OCI-LY7 (cell line): ENCODE data around the gene NCL. TPM values are rescaled to one million over a fixed set of nuclear protein-coding genes. Genes with fewer than 3 reads are reported as not detected.

Source experiments
- BruUV-seq: library from RNA; stranded (reverse); fragments of 400-500 nt; replicated peaks from 2 replicates; lab custom pipeline; 2021; lab: Mats Ljungman, UMichigan
- CTCF ChIA-PET: fragments of 300-600 bp; sonication (Branson Sonifier 250); formaldehyde crosslinking; loops from one replicate; lab custom pipeline; 2022; ENCODE audit warnings: antibody characterized with exemption; ENCODE audit not compliant: unreplicated experiment; lab: Charles Lee
- POLR2A ChIA-PET: fragments of 300-600 bp; sonication (Branson Sonifier 250); formaldehyde crosslinking; loops from one replicate; lab custom pipeline; 2022; ENCODE audit warnings: antibody characterized with exemption; lab: Charles Lee
- DNase-seq: peaks from one replicate; pipeline ENCODE4 v3.0.0-alpha.2; 2015; ENCODE audit warnings: low spot score
- H2AFZ ChIP-seq: fragments of 200-600 bp; sonication (generic), shearing (Covaris generic); 2 replicates; pipeline ENCODE4 v1.6.1; 2014; ENCODE audit warnings: mild to moderate bottlenecking, antibody characterized with exemption, low read length, moderate library complexity
- H3K27ac ChIP-seq: fragments of 200-600 bp; sonication (generic); 2 replicates; pipeline ENCODE4 v1.5.1; 2014; ENCODE audit warnings: mixed run types, low read depth, mild to moderate bottlenecking, moderate library complexity, low read length, inconsistent platforms; ENCODE audit not compliant: poor library complexity, severe bottlenecking
- H3K36me3 ChIP-seq: fragments of 200-600 bp; sonication (generic); 2 replicates; pipeline ENCODE4 v1.6.1; 2014; ENCODE audit warnings: mild to moderate bottlenecking, antibody characterized with exemption, low read length, moderate library complexity, mixed read lengths; ENCODE audit not compliant: insufficient read depth
- H3K4me1 ChIP-seq: fragments of 200-600 bp; sonication (generic); 2 replicates; pipeline ENCODE4 v1.5.1; 2014; ENCODE audit warnings: mild to moderate bottlenecking, low read length; ENCODE audit not compliant: insufficient read depth, poor library complexity, severe bottlenecking
- H3K4me2 ChIP-seq: fragments of 200-600 bp; sonication (generic); 2 replicates; pipeline ENCODE4 v1.6.1; 2014; ENCODE audit warnings: mild to moderate bottlenecking, low read length
- H3K4me3 ChIP-seq: fragments of 200-600 bp; sonication (generic); 2 replicates; pipeline ENCODE4 v1.5.1; 2014; ENCODE audit warnings: mild to moderate bottlenecking, low read depth, low read length; ENCODE audit not compliant: poor library complexity, severe bottlenecking
- H3K79me2 ChIP-seq: fragments of 200-600 bp; sonication (generic); 2 replicates; pipeline ENCODE4 v1.6.1; 2016; ENCODE audit warnings: low read depth, mild to moderate bottlenecking, low read length, moderate library complexity, mixed read lengths; ENCODE audit not compliant: insufficient read depth
- H3K9me2 ChIP-seq: fragments of 200-600 bp; sonication (generic); 2 replicates; pipeline ENCODE4 v1.6.1; 2016; ENCODE audit warnings: mild to moderate bottlenecking, low read length, mixed read lengths; ENCODE audit not compliant: insufficient read depth
- H3K9me3 ChIP-seq: fragments of 200-600 bp; sonication (generic); 2 replicates; pipeline ENCODE4 v1.6.1; 2014; ENCODE audit warnings: mild to moderate bottlenecking, mixed run types, low read length, mixed read lengths
- H4K20me1 ChIP-seq: fragments of 200-600 bp; sonication (generic); 2 replicates; pipeline ENCODE4 v1.6.1; 2014; ENCODE audit warnings: mild to moderate bottlenecking, antibody characterized with exemption, low read length, moderate library complexity, mixed read lengths; ENCODE audit not compliant: insufficient read depth
- EZH2phosphoT487 ChIP-seq: fragments of 200-600 bp; sonication (generic); IDR thresholded peaks from 2 replicates; pipeline ENCODE4 v1.6.1; 2018; ENCODE audit warnings: low read depth, borderline replicate concordance, mild to moderate bottlenecking, mixed run types, antibody characterized with exemption, low read length, moderate library complexity, mixed read lengths
- intact Hi-C: fragments of 100-400 bp; cut with micrococcal nuclease; formaldehyde crosslinking; loops from one replicate; pipeline ENCODE4 v1.10.0; 2022; ENCODE audit not compliant: unreplicated experiment
- total RNA-seq, 2 experiments: library from RNA; depleted of rRNA in 1 of 2; stranded (reverse); fragments of >200 nt in 1 of 2; shearing (Covaris generic) in 1 of 2; gene quantifications; 2 replicates each; pipeline ENCODE4 v1.2.3, GENCODE V29; 2014 to 2022
- TF ChIP-seq, protein P1 (sequence below): fragments of 200-600 bp; sonication (generic); conservative IDR thresholded peaks from 2 replicates; pipeline ENCODE4 v1.5.1; 2014; ENCODE audit warnings: mild to moderate bottlenecking, antibody characterized with exemption, low read length, moderate library complexity, mixed read lengths

Gene NCL
- total RNA-seq, 2 experiments from 2014 or later = 255 to 1,007 TPM

DNA sequence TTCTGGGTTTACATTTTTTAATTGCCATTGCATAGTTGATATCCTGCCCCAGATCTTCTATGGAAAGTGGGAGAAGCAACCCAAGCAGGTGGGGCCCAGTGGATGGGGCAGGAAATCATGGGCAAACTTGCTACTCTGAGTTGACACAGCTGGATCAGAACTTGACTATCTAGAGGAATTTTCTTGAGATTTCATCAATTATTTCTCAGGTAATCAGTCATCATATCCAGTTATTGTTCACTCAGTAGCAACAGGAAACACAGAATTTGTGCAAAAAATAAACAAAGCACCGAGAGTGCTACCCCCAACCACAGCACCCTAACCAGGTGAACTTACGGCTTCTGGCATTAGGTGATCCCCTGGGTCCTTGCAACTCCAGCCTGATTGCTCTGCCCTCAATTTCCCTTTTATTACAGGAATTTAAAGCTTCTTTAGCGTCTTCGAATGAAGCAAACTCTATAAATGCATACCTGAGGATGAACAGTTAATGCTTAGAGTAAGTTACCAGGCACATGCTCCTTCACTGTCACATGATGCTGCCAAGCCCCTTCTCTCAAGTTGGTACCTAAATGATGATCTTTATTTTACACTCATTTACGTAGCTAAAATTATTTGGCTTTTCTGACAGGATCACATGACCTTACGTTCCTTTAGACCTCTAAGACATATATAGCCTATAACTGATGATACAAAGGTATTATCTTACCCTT, 7.8 kb downstream of the NCL start:
- ChIA-PET CTCF (interaction anchor here (1.0 kb wide), 1 partner anchor 26 kb away, joined by 4 read pairs; no protein-coding TSS in a partner anchor), POLR2A (interaction anchor here (1.2 kb wide), 1 partner anchor 8 kb away, joined by 6 read pairs; the partner anchor contains the start of gene NCL)
- Histone ChIP-seq H3K4me3 (no peak overlapping the region), H3K4me2 (no peak overlapping the region), H3K4me1 (peaks cover 5% of the 10 kb centered on the region), H4K20me1 (peaks cover 53% of the 10 kb centered on the region), H2AFZ (no peak overlapping the region), H3K27ac (no peak overlapping the region), H3K36me3 (peaks cover 100% of the 10 kb centered on the region), H3K9me3 (no peaks in the 10 kb centered on the region), H3K9me2 (no peaks in the 10 kb centered on the region), H3K79me2 (peaks cover 53% of the 10 kb centered on the region)
- no TSS peak for BruUV-seq
- intact Hi-C loops = no loop called here
- DNase-seq = no peak
- TF ChIP-seq, protein P1, sequence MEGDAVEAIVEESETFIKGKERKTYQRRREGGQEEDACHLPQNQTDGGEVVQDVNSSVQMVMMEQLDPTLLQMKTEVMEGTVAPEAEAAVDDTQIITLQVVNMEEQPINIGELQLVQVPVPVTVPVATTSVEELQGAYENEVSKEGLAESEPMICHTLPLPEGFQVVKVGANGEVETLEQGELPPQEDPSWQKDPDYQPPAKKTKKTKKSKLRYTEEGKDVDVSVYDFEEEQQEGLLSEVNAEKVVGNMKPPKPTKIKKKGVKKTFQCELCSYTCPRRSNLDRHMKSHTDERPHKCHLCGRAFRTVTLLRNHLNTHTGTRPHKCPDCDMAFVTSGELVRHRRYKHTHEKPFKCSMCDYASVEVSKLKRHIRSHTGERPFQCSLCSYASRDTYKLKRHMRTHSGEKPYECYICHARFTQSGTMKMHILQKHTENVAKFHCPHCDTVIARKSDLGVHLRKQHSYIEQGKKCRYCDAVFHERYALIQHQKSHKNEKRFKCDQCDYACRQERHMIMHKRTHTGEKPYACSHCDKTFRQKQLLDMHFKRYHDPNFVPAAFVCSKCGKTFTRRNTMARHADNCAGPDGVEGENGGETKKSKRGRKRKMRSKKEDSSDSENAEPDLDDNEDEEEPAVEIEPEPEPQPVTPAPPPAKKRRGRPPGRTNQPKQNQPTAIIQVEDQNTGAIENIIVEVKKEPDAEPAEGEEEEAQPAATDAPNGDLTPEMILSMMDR = no peak

DNA sequence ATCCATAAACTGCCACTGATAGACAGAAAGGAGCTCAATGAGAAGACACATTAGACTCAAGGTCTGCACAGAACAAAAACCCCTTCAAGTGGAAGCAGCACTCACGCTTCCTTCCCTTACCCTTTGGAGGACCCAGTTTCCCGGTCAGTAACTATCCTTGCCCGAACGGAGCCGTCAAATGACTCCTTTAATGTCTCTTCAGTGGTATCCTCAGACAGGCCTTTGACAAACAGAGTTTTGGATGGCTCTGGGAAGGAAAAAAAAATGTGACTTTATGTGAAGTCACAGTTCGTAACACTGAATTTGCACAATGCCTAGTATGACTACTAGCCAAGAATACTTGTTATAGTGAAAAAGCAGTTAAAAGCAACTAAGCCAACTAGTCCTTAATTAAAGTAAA, 8.4 kb downstream of the NCL start:
- Histone ChIP-seq H3K4me3 (no peak overlapping the region), H4K20me1 (peaks cover 51% of the 10 kb centered on the region), H3K27ac (no peak overlapping the region), H3K4me1 (peaks cover 4% of the 10 kb centered on the region), H3K4me2 (no peak overlapping the region), H3K9me3 (no peaks in the 10 kb centered on the region), H3K79me2 (peaks cover 48% of the 10 kb centered on the region), H3K36me3 (peaks cover 97% of the 10 kb centered on the region), H2AFZ (no peak overlapping the region), H3K9me2 (no peaks in the 10 kb centered on the region)
- no TSS peak for BruUV-seq
- intact Hi-C loops = no loop called here
- ChIA-PET POLR2A (interaction anchor here (1.2 kb wide), 1 partner anchor 9 kb away, joined by 6 read pairs; the partner anchor contains the start of gene NCL), CTCF (interaction anchor here (1.0 kb wide), 1 partner anchor 27 kb away, joined by 4 read pairs; no protein-coding TSS in a partner anchor)
- no peak for DNase-seq
- TF ChIP-seq, protein P1 = no peak
- TF ChIP-seq EZH2phosphoT487 = no peak

DNA sequence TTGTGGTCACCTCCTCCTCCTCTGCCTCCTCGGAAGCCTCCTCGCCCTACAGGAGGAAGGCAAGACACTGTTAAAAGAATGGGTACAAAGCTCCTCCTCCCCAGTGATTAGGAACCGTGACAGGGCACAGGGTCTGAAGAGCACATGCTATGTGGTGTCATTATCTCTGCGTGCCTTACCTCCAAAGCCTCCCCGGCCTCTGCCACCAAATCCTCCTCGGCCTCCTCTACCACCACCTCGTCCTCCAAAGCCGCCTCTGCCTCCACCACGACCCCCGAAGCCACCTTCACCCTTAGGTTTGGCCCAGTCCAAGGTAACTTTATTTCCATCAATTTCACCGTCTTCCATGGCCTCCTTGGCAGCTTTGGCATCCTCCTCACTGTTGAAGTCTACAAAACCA, 9.1 kb downstream of the NCL start:
- intact Hi-C loops = no loop called here
- ChIA-PET POLR2A (interaction anchor here (0.6 to 1.4 kb wide), 4 partner anchors 9 to 324 kb away, joined by 3 to 6 read pairs (median 4); partner anchors contain the start of gene NCL), CTCF (interaction anchor here (1.0 kb wide), 1 partner anchor 28 kb away, joined by 4 read pairs; no protein-coding TSS in a partner anchor)
- no peak overlapping the region for H2AFZ ChIP-seq
- no peak overlapping the region for H3K4me2 ChIP-seq
- peaks cover 1% of the 10 kb centered on the region for H3K4me1 ChIP-seq
- no peak overlapping the region for H3K4me3 ChIP-seq
- no TSS peak for BruUV-seq
- no peak for DNase-seq
- H3K27ac ChIP-seq = no peak overlapping the region
- peaks cover 90% of the 10 kb centered on the region for H3K36me3 ChIP-seq
- no peaks in the 10 kb centered on the region for H3K9me3 ChIP-seq
- peaks cover 41% of the 10 kb centered on the region; the same call in 1 of the 2 replicates for H3K79me2 ChIP-seq
- no peaks in the 10 kb centered on the region for H3K9me2 ChIP-seq
- TF ChIP-seq EZH2phosphoT487 = no peak
- TF ChIP-seq, protein P1 = no peak
- peaks cover 46% of the 10 kb centered on the region for H4K20me1 ChIP-seq
